GM23338 (cell line): ENCODE measurements around the gene MED13L. TPM values are rescaled to one million over a fixed set of nuclear protein-coding genes. Genes with fewer than 3 reads are reported as not detected.

Experiments used
- ATAC-seq: fragments of 200-7000 bp; cut with Tn5 transposase; 3 replicates; pipeline ENCODE4 v1.9.1; 2020
- DNase-seq: peaks from one replicate; pipeline ENCODE4 v3.0.0-alpha.2; 2015; ENCODE audit warnings: low spot score
- H2AFZ ChIP-seq: fragments of 200-600 bp; sonication (generic); 2 replicates; pipeline ENCODE4 v1.8.0; 2016; ENCODE audit warnings: antibody characterized with exemption, mild to moderate bottlenecking, moderate library complexity
- H3F3A ChIP-seq: fragments of 200-600 bp; sonication (generic); replicated peaks from 2 replicates; pipeline ENCODE4 v1.8.0; 2017; ENCODE audit warnings: antibody characterized with exemption, mixed run types, low read depth
- H3K27ac ChIP-seq: fragments of 200-600 bp; sonication (generic); 2 replicates; pipeline ENCODE4 v1.6.1; 2016; ENCODE audit warnings: low read depth
- H3K27me3 ChIP-seq: fragments of 200-600 bp; sonication (generic); 2 replicates; pipeline ENCODE4 v1.8.0; 2016; ENCODE audit warnings: mild to moderate bottlenecking, mixed run types, moderate library complexity; ENCODE audit not compliant: insufficient read depth
- H3K36me3 ChIP-seq: fragments of 200-600 bp; sonication (generic); 2 replicates; pipeline ENCODE4 v1.8.0; 2016; ENCODE audit warnings: mild to moderate bottlenecking; ENCODE audit not compliant: insufficient read depth
- H3K4me1 ChIP-seq: fragments of 200-600 bp; sonication (generic); 2 replicates; pipeline ENCODE4 v1.8.0; 2016; ENCODE audit warnings: mild to moderate bottlenecking, moderate library complexity; ENCODE audit not compliant: insufficient read depth
- H3K4me2 ChIP-seq: fragments of 200-600 bp; sonication (generic); 2 replicates; pipeline ENCODE4 v1.7.1; 2017; ENCODE audit warnings: mixed run types
- H3K4me3 ChIP-seq: fragments of 200-600 bp; sonication (generic); 2 replicates; pipeline ENCODE4 v1.6.1; 2016; ENCODE audit warnings: mixed run types
- H3K79me2 ChIP-seq: fragments of 200-600 bp; sonication (generic); replicated peaks from 2 replicates; pipeline ENCODE4 v1.8.0; 2017; ENCODE audit warnings: mild to moderate bottlenecking; ENCODE audit not compliant: insufficient read depth
- H3K9me2 ChIP-seq: fragments of 200-600 bp; sonication (generic); 2 replicates; pipeline ENCODE4 v1.8.0; 2017; ENCODE audit not compliant: insufficient read depth
- H4K20me1 ChIP-seq: fragments of 200-600 bp; sonication (generic); replicated peaks from 2 replicates; pipeline ENCODE4 v1.8.0; 2017; ENCODE audit warnings: mild to moderate bottlenecking; ENCODE audit not compliant: insufficient read depth
- H3K27ac Mint-ChIP-seq: 2 replicates; pipeline ENCODE4 v1.8.0; 2020; ENCODE audit warnings: inconsistent platforms, mild to moderate bottlenecking, moderate library complexity, mixed read lengths
- H3K27me3 Mint-ChIP-seq: 3 replicates; pipeline ENCODE4 v1.8.0; 2022; ENCODE audit warnings: low read depth, mild to moderate bottlenecking, moderate library complexity, mixed read lengths, inconsistent platforms; ENCODE audit not compliant: insufficient read depth, poor library complexity
- H3K36me3 Mint-ChIP-seq: 3 replicates; pipeline ENCODE4 v1.8.0; 2021; ENCODE audit warnings: low read depth, mild to moderate bottlenecking, inconsistent platforms, moderate library complexity, mixed read lengths
- H3K4me1 Mint-ChIP-seq: 3 replicates; pipeline ENCODE4 v1.8.0; 2020; ENCODE audit warnings: mild to moderate bottlenecking, inconsistent platforms, mixed read lengths
- H3K4me3 Mint-ChIP-seq: 3 replicates; pipeline ENCODE4 v1.8.0; 2021; ENCODE audit warnings: moderate library complexity, mild to moderate bottlenecking, inconsistent platforms, mixed read lengths
- H3K9me3 Mint-ChIP-seq: 3 replicates; pipeline ENCODE4 v1.8.0; 2020; ENCODE audit warnings: moderate library complexity, mild to moderate bottlenecking, inconsistent platforms, mixed read lengths
- CREB1 ChIP-seq: fragments of 250-450 bp; sonication (Bioruptor Pico); IDR thresholded peaks from 2 replicates; pipeline ENCODE4 v1.5.0; 2020; ENCODE audit warnings: low read depth, mild to moderate bottlenecking, moderate library complexity
- EZH2 ChIP-seq: fragments of 200-600 bp; sonication (generic); IDR thresholded peaks from one replicate; pipeline ENCODE4 v1.8.0; 2017; ENCODE audit warnings: antibody characterized with exemption, mild to moderate bottlenecking, low read depth; ENCODE audit not compliant: unreplicated experiment
- EZH2phosphoT487 ChIP-seq: fragments of 200-600 bp; sonication (generic); IDR thresholded peaks from one replicate; pipeline ENCODE4 v1.8.1; 2018; ENCODE audit warnings: antibody characterized with exemption; ENCODE audit not compliant: unreplicated experiment
- JUNB ChIP-seq: IDR thresholded peaks from one replicate; pipeline ENCODE4 v1.6.1; 2016; ENCODE audit warnings: antibody characterized with exemption; ENCODE audit not compliant: unreplicated experiment
- NANOG ChIP-seq: IDR thresholded peaks from 2 replicates; pipeline ENCODE4 v1.6.1; 2016; ENCODE audit warnings: antibody characterized with exemption, borderline replicate concordance
- POLR2AphosphoS5 ChIP-seq: IDR thresholded peaks from 2 replicates; pipeline ENCODE4 v1.6.1; 2016; ENCODE audit warnings: antibody characterized with exemption, low read depth
- STAT1 ChIP-seq: IDR thresholded peaks from one replicate; pipeline ENCODE4 v1.6.1; 2016; ENCODE audit warnings: antibody characterized with exemption; ENCODE audit not compliant: unreplicated experiment
- ZNF114 ChIP-seq: fragments of 250-450 bp; sonication (Bioruptor Pico); IDR thresholded peaks from 2 replicates; pipeline ENCODE4 v1.5.0; 2020; ENCODE audit warnings: mild to moderate bottlenecking, moderate library complexity
- ZNF331 ChIP-seq: fragments of 250-450 bp; sonication (Bioruptor Pico); IDR thresholded peaks from 2 replicates; pipeline ENCODE4 v1.5.0; 2020; ENCODE audit warnings: low read depth, mild to moderate bottlenecking, moderate library complexity
- polyA plus RNA-seq: library from polyadenylated mRNA; unstranded; fragments of >200 nt; fragmentation: Nextera tagmentation; extraction: Ambion mirVana; gene quantifications from 2 replicates; pipeline ENCODE4 v1.2.1, GENCODE V29; 2016
- total RNA-seq: library from RNA; depleted of rRNA; stranded (reverse); fragments of >200 nt; shearing (Covaris generic); gene quantifications from 2 replicates; pipeline ENCODE4 v1.2.3, GENCODE V29; 2014
- TF ChIP-seq, protein P1 (sequence below), 2 experiments: fragments of 200-600 bp in 1 of 2; sonication (generic) in 1 of 2; conservative IDR thresholded peaks; 2 replicates each; pipeline versions ENCODE4 v1.5.1 to v1.6.1; 2016 to 2017; ENCODE audit warnings: antibody characterized with exemption in 2 of 2, low read depth in 2 of 2, mild to moderate bottlenecking in 2 of 2, moderate library complexity in 1 of 2
- TF ChIP-seq, protein P2 (sequence below): IDR thresholded peaks from one replicate; pipeline ENCODE4 v1.6.1; 2018; ENCODE audit warnings: antibody characterized with exemption; ENCODE audit not compliant: unreplicated experiment
- TF ChIP-seq, protein P3 (sequence below): fragments of 250-450 bp; sonication (Bioruptor Pico); IDR thresholded peaks from 2 replicates; pipeline ENCODE4 v1.5.0; 2020; ENCODE audit warnings: mild to moderate bottlenecking, moderate library complexity
- TF ChIP-seq, protein P4 (sequence below): IDR thresholded peaks from 2 replicates; pipeline ENCODE4 v1.6.1; 2016; ENCODE audit warnings: antibody characterized with exemption

MED13L gene
- total and polyA plus RNA-seq, 2 experiments from 2014 or later = 20.9 to 73.6 TPM

DNA sequence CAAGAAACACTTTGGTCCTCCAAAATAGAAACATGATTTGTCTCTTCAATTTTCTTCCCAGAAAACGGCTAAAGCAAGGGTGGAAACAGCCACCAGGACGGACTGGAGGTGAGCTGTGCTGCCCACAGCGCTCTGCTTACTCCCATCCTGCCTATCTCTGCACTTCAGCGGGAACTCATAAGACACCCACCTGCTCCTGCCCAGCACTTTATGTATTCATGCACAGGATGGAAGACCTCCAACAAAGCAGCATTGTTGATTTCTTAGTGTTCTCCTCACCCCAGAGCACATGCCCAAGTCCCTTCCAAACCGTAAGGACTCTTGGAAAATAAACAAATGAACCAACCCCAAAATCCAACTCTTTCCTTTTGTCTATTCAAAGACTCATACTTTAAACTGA is 277.2 kb downstream of the MED13L start:
- no peaks in the 10 kb centered on the region for H3K9me3 Mint-ChIP-seq
- H3K9me2 ChIP-seq = no peaks in the 10 kb centered on the region
- H3K4me3 Mint-ChIP-seq = no peak overlapping the region
- TF ChIP-seq, protein P1, sequence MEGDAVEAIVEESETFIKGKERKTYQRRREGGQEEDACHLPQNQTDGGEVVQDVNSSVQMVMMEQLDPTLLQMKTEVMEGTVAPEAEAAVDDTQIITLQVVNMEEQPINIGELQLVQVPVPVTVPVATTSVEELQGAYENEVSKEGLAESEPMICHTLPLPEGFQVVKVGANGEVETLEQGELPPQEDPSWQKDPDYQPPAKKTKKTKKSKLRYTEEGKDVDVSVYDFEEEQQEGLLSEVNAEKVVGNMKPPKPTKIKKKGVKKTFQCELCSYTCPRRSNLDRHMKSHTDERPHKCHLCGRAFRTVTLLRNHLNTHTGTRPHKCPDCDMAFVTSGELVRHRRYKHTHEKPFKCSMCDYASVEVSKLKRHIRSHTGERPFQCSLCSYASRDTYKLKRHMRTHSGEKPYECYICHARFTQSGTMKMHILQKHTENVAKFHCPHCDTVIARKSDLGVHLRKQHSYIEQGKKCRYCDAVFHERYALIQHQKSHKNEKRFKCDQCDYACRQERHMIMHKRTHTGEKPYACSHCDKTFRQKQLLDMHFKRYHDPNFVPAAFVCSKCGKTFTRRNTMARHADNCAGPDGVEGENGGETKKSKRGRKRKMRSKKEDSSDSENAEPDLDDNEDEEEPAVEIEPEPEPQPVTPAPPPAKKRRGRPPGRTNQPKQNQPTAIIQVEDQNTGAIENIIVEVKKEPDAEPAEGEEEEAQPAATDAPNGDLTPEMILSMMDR (conservative IDR thresholded peaks at IDR 0.05; ENCODE audit: low read depth in 2 of 2) = no peak
- TF ChIP-seq NANOG (no peak), ZNF331 (CRISPR knock-in tag) (no peak), CREB1 (CRISPR knock-in tag) (no peak), STAT1 (no peak), ZNF114 (no peak), EZH2 (no peak), POLR2AphosphoS5 (no peak), JUNB (no peak), EZH2phosphoT487 (no peak)
- TF ChIP-seq, protein P2, sequence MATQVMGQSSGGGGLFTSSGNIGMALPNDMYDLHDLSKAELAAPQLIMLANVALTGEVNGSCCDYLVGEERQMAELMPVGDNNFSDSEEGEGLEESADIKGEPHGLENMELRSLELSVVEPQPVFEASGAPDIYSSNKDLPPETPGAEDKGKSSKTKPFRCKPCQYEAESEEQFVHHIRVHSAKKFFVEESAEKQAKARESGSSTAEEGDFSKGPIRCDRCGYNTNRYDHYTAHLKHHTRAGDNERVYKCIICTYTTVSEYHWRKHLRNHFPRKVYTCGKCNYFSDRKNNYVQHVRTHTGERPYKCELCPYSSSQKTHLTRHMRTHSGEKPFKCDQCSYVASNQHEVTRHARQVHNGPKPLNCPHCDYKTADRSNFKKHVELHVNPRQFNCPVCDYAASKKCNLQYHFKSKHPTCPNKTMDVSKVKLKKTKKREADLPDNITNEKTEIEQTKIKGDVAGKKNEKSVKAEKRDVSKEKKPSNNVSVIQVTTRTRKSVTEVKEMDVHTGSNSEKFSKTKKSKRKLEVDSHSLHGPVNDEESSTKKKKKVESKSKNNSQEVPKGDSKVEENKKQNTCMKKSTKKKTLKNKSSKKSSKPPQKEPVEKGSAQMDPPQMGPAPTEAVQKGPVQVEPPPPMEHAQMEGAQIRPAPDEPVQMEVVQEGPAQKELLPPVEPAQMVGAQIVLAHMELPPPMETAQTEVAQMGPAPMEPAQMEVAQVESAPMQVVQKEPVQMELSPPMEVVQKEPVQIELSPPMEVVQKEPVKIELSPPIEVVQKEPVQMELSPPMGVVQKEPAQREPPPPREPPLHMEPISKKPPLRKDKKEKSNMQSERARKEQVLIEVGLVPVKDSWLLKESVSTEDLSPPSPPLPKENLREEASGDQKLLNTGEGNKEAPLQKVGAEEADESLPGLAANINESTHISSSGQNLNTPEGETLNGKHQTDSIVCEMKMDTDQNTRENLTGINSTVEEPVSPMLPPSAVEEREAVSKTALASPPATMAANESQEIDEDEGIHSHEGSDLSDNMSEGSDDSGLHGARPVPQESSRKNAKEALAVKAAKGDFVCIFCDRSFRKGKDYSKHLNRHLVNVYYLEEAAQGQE = no peak
- TF ChIP-seq, protein P3, sequence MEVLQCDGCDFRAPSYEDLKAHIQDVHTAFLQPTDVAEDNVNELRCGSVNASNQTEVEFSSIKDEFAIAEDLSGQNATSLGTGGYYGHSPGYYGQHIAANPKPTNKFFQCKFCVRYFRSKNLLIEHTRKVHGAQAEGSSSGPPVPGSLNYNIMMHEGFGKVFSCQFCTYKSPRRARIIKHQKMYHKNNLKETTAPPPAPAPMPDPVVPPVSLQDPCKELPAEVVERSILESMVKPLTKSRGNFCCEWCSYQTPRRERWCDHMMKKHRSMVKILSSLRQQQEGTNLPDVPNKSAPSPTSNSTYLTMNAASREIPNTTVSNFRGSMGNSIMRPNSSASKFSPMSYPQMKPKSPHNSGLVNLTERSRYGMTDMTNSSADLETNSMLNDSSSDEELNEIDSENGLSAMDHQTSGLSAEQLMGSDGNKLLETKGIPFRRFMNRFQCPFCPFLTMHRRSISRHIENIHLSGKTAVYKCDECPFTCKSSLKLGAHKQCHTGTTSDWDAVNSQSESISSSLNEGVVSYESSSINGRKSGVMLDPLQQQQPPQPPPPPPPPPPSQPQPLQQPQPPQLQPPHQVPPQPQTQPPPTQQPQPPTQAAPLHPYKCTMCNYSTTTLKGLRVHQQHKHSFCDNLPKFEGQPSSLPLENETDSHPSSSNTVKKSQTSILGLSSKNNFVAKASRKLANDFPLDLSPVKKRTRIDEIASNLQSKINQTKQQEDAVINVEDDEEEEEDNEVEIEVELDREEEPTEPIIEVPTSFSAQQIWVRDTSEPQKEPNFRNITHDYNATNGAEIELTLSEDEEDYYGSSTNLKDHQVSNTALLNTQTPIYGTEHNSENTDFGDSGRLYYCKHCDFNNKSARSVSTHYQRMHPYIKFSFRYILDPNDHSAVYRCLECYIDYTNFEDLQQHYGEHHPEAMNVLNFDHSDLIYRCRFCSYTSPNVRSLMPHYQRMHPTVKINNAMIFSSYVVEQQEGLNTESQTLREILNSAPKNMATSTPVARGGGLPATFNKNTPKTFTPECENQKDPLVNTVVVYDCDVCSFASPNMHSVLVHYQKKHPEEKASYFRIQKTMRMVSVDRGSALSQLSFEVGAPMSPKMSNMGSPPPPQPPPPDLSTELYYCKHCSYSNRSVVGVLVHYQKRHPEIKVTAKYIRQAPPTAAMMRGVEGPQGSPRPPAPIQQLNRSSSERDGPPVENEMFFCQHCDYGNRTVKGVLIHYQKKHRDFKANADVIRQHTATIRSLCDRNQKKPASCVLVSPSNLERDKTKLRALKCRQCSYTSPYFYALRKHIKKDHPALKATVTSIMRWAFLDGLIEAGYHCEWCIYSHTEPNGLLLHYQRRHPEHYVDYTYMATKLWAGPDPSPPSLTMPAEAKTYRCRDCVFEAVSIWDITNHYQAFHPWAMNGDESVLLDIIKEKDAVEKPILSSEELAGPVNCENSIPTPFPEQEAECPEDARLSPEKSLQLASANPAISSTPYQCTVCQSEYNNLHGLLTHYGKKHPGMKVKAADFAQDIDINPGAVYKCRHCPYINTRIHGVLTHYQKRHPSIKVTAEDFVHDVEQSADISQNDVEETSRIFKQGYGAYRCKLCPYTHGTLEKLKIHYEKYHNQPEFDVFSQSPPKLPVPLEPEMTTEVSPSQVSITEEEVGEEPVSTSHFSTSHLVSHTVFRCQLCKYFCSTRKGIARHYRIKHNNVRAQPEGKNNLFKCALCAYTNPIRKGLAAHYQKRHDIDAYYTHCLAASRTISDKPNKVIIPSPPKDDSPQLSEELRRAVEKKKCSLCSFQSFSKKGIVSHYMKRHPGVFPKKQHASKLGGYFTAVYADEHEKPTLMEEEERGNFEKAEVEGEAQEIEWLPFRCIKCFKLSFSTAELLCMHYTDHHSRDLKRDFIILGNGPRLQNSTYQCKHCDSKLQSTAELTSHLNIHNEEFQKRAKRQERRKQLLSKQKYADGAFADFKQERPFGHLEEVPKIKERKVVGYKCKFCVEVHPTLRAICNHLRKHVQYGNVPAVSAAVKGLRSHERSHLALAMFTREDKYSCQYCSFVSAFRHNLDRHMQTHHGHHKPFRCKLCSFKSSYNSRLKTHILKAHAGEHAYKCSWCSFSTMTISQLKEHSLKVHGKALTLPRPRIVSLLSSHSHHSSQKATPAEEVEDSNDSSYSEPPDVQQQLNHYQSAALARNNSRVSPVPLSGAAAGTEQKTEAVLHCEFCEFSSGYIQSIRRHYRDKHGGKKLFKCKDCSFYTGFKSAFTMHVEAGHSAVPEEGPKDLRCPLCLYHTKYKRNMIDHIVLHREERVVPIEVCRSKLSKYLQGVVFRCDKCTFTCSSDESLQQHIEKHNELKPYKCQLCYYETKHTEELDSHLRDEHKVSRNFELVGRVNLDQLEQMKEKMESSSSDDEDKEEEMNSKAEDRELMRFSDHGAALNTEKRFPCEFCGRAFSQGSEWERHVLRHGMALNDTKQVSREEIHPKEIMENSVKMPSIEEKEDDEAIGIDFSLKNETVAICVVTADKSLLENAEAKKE (CRISPR knock-in tag) = no peak
- TF ChIP-seq, protein P4, sequence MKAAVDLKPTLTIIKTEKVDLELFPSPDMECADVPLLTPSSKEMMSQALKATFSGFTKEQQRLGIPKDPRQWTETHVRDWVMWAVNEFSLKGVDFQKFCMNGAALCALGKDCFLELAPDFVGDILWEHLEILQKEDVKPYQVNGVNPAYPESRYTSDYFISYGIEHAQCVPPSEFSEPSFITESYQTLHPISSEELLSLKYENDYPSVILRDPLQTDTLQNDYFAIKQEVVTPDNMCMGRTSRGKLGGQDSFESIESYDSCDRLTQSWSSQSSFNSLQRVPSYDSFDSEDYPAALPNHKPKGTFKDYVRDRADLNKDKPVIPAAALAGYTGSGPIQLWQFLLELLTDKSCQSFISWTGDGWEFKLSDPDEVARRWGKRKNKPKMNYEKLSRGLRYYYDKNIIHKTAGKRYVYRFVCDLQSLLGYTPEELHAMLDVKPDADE = no peak
- ATAC-seq (no peak), DNase-seq (no peak)
- no peaks in the 10 kb centered on the region for H3K79me2 ChIP-seq
- H3K27ac ChIP-seq = no peak overlapping the region
- no peak overlapping the region for H2AFZ ChIP-seq
- H4K20me1 ChIP-seq = no peaks in the 10 kb centered on the region
- no peak overlapping the region for H3K4me2 ChIP-seq
- H3F3A ChIP-seq = no peaks in the 10 kb centered on the region
- no peak overlapping the region for H3K4me3 ChIP-seq
- no peaks in the 10 kb centered on the region for H3K4me1 ChIP-seq
- peaks cover 9% of the 10 kb centered on the region; the same call in 2 of the 3 replicates for H3K36me3 Mint-ChIP-seq
- no peak overlapping the region for H3K27ac Mint-ChIP-seq
- peaks cover 12% of the 10 kb centered on the region for H3K4me1 Mint-ChIP-seq
- no peaks in the 10 kb centered on the region for H3K27me3 ChIP-seq
- peaks cover 3% of the 10 kb centered on the region; the same call in 1 of the 2 replicates for H3K36me3 ChIP-seq
- no peaks in the 10 kb centered on the region for H3K27me3 Mint-ChIP-seq
